Lower lobe of right lung (tissue), 2 donors: ENCODE measurements around the gene CUX1. TPM values are rescaled to one million over a fixed set of nuclear protein-coding genes. Genes with fewer than 3 reads are reported as not detected.
"Not testable (repeated sequence)": the region's sequence is repeated elsewhere in the genome, so short reads cannot be mapped to it uniquely, and the experiment has no call there.

Experiments used
- ATAC-seq, 2 donors: fragments of 200-7000 bp; cut with Tn5 transposase; one replicate each; pipeline ENCODE4 v1.9.1; 2020 to 2022; ENCODE audit warnings: mild to moderate bottlenecking in 2 of 2, moderate library complexity in 2 of 2
- DNase-seq: peaks from one replicate; pipeline ENCODE4 v3.0.0-alpha.2; 2020
- H3K27ac ChIP-seq: fragments of 200-600 bp; one replicate; pipeline ENCODE4 v1.8.0; 2022
- H3K27me3 ChIP-seq: fragments of 200-600 bp; one replicate; pipeline ENCODE4 v1.8.0; 2022; ENCODE audit warnings: low read depth
- H3K36me3 ChIP-seq: fragments of 200-600 bp; one replicate; pipeline ENCODE4 v1.8.0; 2022; ENCODE audit warnings: mild to moderate bottlenecking
- H3K4me1 ChIP-seq: fragments of 200-600 bp; one replicate; pipeline ENCODE4 v1.8.0; 2022
- H3K4me3 ChIP-seq: fragments of 200-600 bp; one replicate; pipeline ENCODE4 v1.8.0; 2022; ENCODE audit warnings: mild to moderate bottlenecking
- H3K9me3 ChIP-seq: fragments of 200-600 bp; one replicate; pipeline ENCODE4 v1.8.0; 2022
- intact Hi-C: fragments of 100-400 bp; cut with DNase I; formaldehyde crosslinking; loops from one replicate; pipeline ENCODE4 v1.11.0; 2022
- total RNA-seq: library from RNA; stranded (reverse); fragmentation: NEBNext Ultra II Directional; extraction: Animal tissue kit (Norgen Biotek cat#: 25700); gene quantifications from one replicate; pipeline ENCODE4 v1.2.1, GENCODE V29; 2021
- TF ChIP-seq, protein P1 (sequence below): fragments of 200-600 bp; IDR thresholded peaks from one replicate; pipeline ENCODE4 v1.8.0; 2022; ENCODE audit warnings: antibody characterized with exemption, mild to moderate bottlenecking
- donor health status: DM: no; HTN: yes; CAD: no; lungs with severe emphysema.

The CUX1 gene
- total RNA-seq, 1 donor from 2014 or later = 118 TPM

DNA sequence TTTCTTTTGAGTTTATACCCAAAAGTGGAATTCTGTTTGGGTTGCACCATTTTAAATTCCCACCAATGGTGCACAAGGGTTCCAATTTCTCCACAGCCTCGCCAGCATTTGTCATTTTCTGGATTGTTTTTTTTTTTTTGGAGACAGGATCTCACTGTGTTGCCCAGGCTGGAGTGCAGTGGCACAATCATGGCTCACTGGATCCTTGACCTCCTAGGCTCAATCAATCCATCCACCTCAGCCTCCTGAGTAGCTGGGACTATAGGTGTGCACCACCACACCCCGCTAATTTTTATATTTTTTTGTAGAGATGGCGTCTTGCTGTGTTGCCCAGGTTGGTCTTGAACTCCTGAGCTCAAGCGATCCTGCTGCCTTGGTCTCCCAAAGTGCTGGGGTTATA is 46.6 kb downstream of the CUX1 start:
- ATAC-seq (no peak), DNase-seq (no peak)
- no peak overlapping the region for H3K27ac ChIP-seq
- TF ChIP-seq, protein P1, sequence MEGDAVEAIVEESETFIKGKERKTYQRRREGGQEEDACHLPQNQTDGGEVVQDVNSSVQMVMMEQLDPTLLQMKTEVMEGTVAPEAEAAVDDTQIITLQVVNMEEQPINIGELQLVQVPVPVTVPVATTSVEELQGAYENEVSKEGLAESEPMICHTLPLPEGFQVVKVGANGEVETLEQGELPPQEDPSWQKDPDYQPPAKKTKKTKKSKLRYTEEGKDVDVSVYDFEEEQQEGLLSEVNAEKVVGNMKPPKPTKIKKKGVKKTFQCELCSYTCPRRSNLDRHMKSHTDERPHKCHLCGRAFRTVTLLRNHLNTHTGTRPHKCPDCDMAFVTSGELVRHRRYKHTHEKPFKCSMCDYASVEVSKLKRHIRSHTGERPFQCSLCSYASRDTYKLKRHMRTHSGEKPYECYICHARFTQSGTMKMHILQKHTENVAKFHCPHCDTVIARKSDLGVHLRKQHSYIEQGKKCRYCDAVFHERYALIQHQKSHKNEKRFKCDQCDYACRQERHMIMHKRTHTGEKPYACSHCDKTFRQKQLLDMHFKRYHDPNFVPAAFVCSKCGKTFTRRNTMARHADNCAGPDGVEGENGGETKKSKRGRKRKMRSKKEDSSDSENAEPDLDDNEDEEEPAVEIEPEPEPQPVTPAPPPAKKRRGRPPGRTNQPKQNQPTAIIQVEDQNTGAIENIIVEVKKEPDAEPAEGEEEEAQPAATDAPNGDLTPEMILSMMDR = no peak
- H3K27me3 ChIP-seq = no peaks in the 10 kb centered on the region
- intact Hi-C loops = no loop called here
- peaks cover 28% of the 10 kb centered on the region for H3K4me1 ChIP-seq
- no peaks in the 10 kb centered on the region for H3K36me3 ChIP-seq
- no peaks in the 10 kb centered on the region for H3K9me3 ChIP-seq
- H3K4me3 ChIP-seq = no peak overlapping the region

DNA sequence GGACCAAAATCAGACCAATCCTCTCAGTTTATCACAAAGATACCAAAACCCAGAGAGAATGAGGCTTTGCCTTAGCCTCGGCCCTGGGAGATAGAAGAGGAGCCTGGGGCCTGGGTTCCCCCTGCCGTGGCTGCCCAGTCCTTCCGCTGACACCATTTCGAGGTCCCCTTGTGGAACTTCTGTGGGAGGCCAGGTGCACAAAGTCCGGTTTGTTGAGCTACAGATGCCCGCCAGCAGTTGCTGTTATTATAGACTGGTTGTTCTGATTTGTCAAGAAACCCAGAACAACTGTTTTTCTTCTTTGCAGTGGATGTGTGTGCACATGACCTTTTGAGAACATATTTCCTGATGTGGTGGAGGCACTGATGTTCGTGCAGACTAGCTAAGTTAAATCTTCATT is 47.6 kb downstream of the CUX1 start:
- Histone ChIP-seq H3K4me3 (no peak overlapping the region), H3K36me3 (no peaks in the 10 kb centered on the region), H3K9me3 (no peaks in the 10 kb centered on the region), H3K27ac (no peak overlapping the region), H3K27me3 (no peaks in the 10 kb centered on the region), H3K4me1 (peaks cover 28% of the 10 kb centered on the region)
- DNase-seq = no peak
- no peak for ATAC-seq
- TF ChIP-seq, protein P1 = no peak
- intact Hi-C loops = no loop called here

DNA sequence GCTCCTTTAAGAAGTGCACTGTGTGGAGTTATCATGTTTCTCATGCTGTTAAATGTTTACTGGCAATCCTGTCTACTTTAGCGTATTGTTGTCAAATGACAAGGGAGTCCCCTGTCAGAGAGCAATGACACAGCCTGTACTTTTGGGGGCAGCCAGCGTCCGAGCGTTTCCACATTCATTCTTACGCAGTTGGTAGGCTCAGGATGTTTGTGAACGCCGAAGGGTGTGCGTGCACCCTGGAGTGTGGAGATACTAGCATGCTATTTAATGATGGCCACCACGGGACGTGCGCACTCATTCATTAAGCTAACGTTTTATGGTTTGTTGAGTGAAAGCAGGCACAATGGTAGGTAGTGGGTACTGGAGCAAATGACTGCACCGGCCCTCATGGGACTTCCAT is 48.0 kb downstream of the CUX1 start:
- Histone ChIP-seq H3K27me3 (no peaks in the 10 kb centered on the region), H3K4me1 (peaks cover 28% of the 10 kb centered on the region), H3K27ac (no peak overlapping the region), H3K4me3 (no peak overlapping the region), H3K9me3 (no peaks in the 10 kb centered on the region), H3K36me3 (no peaks in the 10 kb centered on the region)
- DNase-seq (no peak), ATAC-seq (no peak)
- intact Hi-C loops = no loop called here
- TF ChIP-seq, protein P1 = no peak

DNA sequence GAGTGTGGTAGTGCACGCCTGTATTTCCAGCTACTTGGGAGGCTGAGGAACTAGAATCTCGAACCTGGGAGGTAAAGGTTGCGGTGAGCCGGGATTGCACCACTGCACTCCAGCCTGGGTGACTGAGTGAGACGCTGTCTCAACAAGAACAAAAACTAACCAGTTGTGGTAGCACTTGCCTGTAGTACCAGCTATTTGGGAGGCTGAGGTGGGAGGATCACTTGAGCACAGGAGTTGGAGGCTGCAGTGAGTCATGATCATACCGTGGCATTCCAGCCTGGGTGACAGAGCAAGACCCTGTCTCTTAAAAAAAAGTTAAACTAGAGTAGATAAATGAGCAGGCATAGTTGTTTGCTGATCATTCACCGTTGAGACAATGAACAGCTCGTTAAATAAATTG is 48.9 kb downstream of the CUX1 start:
- H3K4me1 ChIP-seq = peaks cover 28% of the 10 kb centered on the region
- H3K27me3 ChIP-seq = no peaks in the 10 kb centered on the region

DNA sequence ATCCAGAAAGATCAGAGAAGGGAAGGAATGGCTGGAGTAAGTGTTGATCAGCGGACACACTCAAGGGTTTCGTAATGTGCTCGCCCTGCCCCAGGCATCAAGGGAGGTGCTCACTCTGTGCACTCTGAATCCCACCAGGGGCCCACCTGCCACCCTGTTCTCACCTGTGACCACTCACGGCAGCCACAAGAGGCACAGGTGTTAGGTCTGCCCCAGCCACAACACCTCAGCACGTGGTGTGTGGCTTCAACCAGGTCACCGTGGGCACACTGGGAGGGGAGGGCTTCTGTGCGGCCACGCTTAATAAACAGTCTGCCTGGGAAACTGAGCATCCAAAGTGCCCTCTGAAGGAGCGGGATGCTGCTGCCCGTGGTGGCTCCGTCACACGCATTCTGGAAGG is 49.8 kb downstream of the CUX1 start:
- intact Hi-C loops = no loop called here
- no peaks in the 10 kb centered on the region for H3K27me3 ChIP-seq

More for the DNA sequence above, 48.9 kb downstream of the CUX1 start:
- no peaks in the 10 kb centered on the region for H3K9me3 ChIP-seq
- intact Hi-C loops = no loop called here
- no peaks in the 10 kb centered on the region for H3K36me3 ChIP-seq
- no peak overlapping the region for H3K27ac ChIP-seq
- DNase-seq (no peak), ATAC-seq (no peak)
- no peak overlapping the region for H3K4me3 ChIP-seq
- TF ChIP-seq, protein P1 = no peak

DNA sequence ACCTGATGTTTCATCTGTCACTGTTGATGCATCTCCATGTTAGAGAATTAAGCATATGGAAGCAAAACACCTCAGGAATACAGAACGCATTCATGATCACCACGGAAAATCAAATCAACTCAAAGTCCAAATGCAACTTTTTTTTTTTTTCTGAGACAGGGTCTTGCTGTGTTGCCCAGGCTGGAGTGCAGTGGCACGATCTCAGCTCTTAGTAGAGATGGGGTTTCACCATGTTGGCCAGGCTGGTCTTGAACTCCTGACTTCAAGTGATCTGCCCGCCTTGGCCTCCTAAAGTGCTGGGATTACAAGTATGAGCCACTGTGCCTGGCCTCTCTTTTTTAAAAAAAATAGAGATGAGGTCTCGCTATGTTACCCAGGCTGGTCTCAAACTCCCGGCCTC is 50.3 kb downstream of the CUX1 start:
- peaks cover 29% of the 10 kb centered on the region for H3K4me1 ChIP-seq
- H3K4me3 ChIP-seq, DNase-seq, H3K9me3 ChIP-seq, ATAC-seq, H3K36me3 ChIP-seq, H3K27me3 ChIP-seq, intact Hi-C loops, H3K27ac ChIP-seq: not testable (repeated sequence)

More for the DNA sequence above, 49.8 kb downstream of the CUX1 start:
- no peak overlapping the region for H3K4me3 ChIP-seq
- no peak for ATAC-seq
- no peak overlapping the region for H3K27ac ChIP-seq
- TF ChIP-seq, protein P1 = no peak
- no peaks in the 10 kb centered on the region for H3K9me3 ChIP-seq
- DNase-seq = no peak
- peaks cover 29% of the 10 kb centered on the region for H3K4me1 ChIP-seq
- no peaks in the 10 kb centered on the region for H3K36me3 ChIP-seq
